Keratinocyte (primary cell): ENCODE results near the gene SMDT1. TPM values are rescaled to one million over a fixed set of nuclear protein-coding genes. Genes with fewer than 3 reads are reported as not detected.

Experiments used
- DNase-seq: peaks from one replicate; pipeline ENCODE4 v3.0.0-alpha.2; 2011; ENCODE audit warnings: low read depth, missing footprints, low spot score
- FAIRE-seq: peaks from 2 replicates; lab custom pipeline; 2011; peaks lifted over from hg19 to GRCh38; lab: Jason Lieb, UNC
- H2AFZ ChIP-seq: 2 replicates; pipeline ENCODE4 v1.6.0; 2012; ENCODE audit warnings: low read length, control low read depth, inconsistent platforms; ENCODE audit not compliant: control insufficient read depth
- H3K27ac ChIP-seq: 2 replicates; pipeline ENCODE4 v1.5.1; 2011; ENCODE audit warnings: low read length; ENCODE audit not compliant: control insufficient read depth, insufficient read depth
- H3K27me3 ChIP-seq: 3 replicates; pipeline ENCODE4 v1.6.0; 2011; ENCODE audit warnings: low read length; ENCODE audit not compliant: control insufficient read depth, insufficient read depth; ENCODE audit errors: extremely low read depth
- H3K36me3 ChIP-seq, 2 experiments: 2 replicates in 1 of 2; 3 replicates in 1 of 2; pipeline ENCODE4 v1.5.1; 2011; ENCODE audit warnings: low read length in 2 of 2, mild to moderate bottlenecking in 1 of 2; ENCODE audit not compliant: control insufficient read depth in 2 of 2, insufficient read depth in 2 of 2; ENCODE audit errors: extremely low read depth in 1 of 2
- H3K4me1 ChIP-seq: 3 replicates; pipeline ENCODE4 v1.5.1; 2011; ENCODE audit warnings: low read length; ENCODE audit not compliant: control insufficient read depth, insufficient read depth; ENCODE audit errors: extremely low read depth
- H3K4me2 ChIP-seq: 3 replicates; pipeline ENCODE4 v1.6.0; 2011; ENCODE audit warnings: low read depth, low read length; ENCODE audit not compliant: control insufficient read depth, insufficient read depth; ENCODE audit errors: extremely low read depth
- H3K4me3 ChIP-seq, 3 experiments: fragments of 200-600 bp in 1 of 3; sonication (generic) in 1 of 3; 2 replicates in 2 of 3; 3 replicates in 1 of 3; pipeline ENCODE4 v1.5.1; 2011 to 2016; ENCODE audit warnings: low read length in 3 of 3, mild to moderate bottlenecking in 3 of 3, control low read depth in 2 of 3, inconsistent platforms in 1 of 3, low read depth in 1 of 3, mixed read lengths in 1 of 3, mixed run types in 1 of 3, moderate library complexity in 1 of 3; ENCODE audit not compliant: control insufficient read depth in 2 of 3, insufficient read depth in 2 of 3; ENCODE audit errors: extremely low read depth in 1 of 3
- H3K79me2 ChIP-seq: 2 replicates; pipeline ENCODE4 v1.6.0; 2012; ENCODE audit warnings: low read length; ENCODE audit not compliant: control insufficient read depth, insufficient read depth
- H3K9ac ChIP-seq: 3 replicates; pipeline ENCODE4 v1.6.0; 2011; ENCODE audit warnings: low read length; ENCODE audit not compliant: control insufficient read depth, insufficient read depth; ENCODE audit errors: extremely low read depth
- H3K9me1 ChIP-seq: 3 replicates; pipeline ENCODE4 v1.6.0; 2011; ENCODE audit warnings: low read length; ENCODE audit not compliant: control insufficient read depth, insufficient read depth; ENCODE audit errors: extremely low read depth
- H3K9me3 ChIP-seq: 2 replicates; pipeline ENCODE4 v1.5.1; 2012; ENCODE audit warnings: low read depth, low read length; ENCODE audit not compliant: control insufficient read depth
- H4K20me1 ChIP-seq: 3 replicates; pipeline ENCODE4 v1.6.0; 2011; ENCODE audit warnings: low read length; ENCODE audit not compliant: control insufficient read depth, insufficient read depth; ENCODE audit errors: extremely low read depth
- CTCF ChIP-seq, 3 experiments: IDR thresholded peaks in 1 of 3; conservative IDR thresholded peaks in 1 of 3; optimal IDR thresholded peaks in 1 of 3; 2 replicates in 2 of 3; 3 replicates in 1 of 3; pipeline versions ENCODE3 to v1.5.1; 2011; ENCODE audit warnings: low read length in 3 of 3, mild to moderate bottlenecking in 3 of 3, moderate library complexity in 2 of 3, control low read depth in 1 of 3, inconsistent platforms in 1 of 3; ENCODE audit not compliant: insufficient read depth in 2 of 3; ENCODE audit errors: extremely low read depth in 1 of 3
- EZH2 ChIP-seq: IDR thresholded peaks from one replicate; pipeline ENCODE4 v1.6.1; 2012; ENCODE audit warnings: inconsistent platforms, mild to moderate bottlenecking, low read length, moderate library complexity
- dilution Hi-C: fragments of 300-500 bp; cut with MboI; formaldehyde crosslinking; loops from one replicate; pipeline ENCODE4 v1.7.0; 2020; ENCODE audit warnings: low sequenced_read_pairs; ENCODE audit not compliant: extremely low pct_ligation_motif_present
- polyA minus RNA-seq, 3 experiments: library from RNA; depleted of rRNA, polyadenylated mRNA; stranded (reverse); fragments of >200 nt; gene quantifications; 1 replicate in 1 of 3; 2 replicates in 1 of 3; 3 replicates in 1 of 3; pipeline ENCODE4 v1.2.3, GENCODE V29; 2011
- polyA plus RNA-seq, 5 experiments: library from polyadenylated mRNA; depleted of rRNA in 3 of 5; stranded (reverse) in 3 of 5; stranded (forward) in 1 of 5; unstranded in 1 of 5; fragments of >200 nt; gene quantifications; 1 replicate in 1 of 5; 2 replicates in 3 of 5; 3 replicates in 1 of 5; pipeline versions ENCODE4 v1.2.1 to v1.2.3, GENCODE V29; 2011 to 2012; ENCODE audit warnings: missing spikeins in 2 of 5, low read depth in 1 of 5, low replicate concordance in 1 of 5

The SMDT1 gene
- 21.1 to 30.0 TPM (median 21.6 TPM) in 3 replicates for polyA plus RNA-seq
- polyA plus RNA-seq (2011; ENCODE audit: low read depth) = 10.3 TPM
- 21.5 and 33.2 TPM in 2 replicates for polyA plus RNA-seq (2011; cell fraction: cytosol; rRNA removed)
- 9.5 TPM in 2 replicates for polyA plus RNA-seq (2011; cell fraction: nucleus; rRNA removed)
- polyA plus RNA-seq (2012; ENCODE audit: low replicate concordance) = 50.4 and 51.3 TPM in 2 replicates
- 3.6 to 4.5 TPM (median 3.7 TPM) in 3 replicates for polyA minus RNA-seq
- 4.8 TPM for polyA minus RNA-seq (2011; cell fraction: cytosol; rRNA and poly(A)+ RNA removed)
- polyA minus RNA-seq (2011; cell fraction: nucleus; rRNA and poly(A)+ RNA removed) = 1.0 and 2.1 TPM in 2 replicates

DNA sequence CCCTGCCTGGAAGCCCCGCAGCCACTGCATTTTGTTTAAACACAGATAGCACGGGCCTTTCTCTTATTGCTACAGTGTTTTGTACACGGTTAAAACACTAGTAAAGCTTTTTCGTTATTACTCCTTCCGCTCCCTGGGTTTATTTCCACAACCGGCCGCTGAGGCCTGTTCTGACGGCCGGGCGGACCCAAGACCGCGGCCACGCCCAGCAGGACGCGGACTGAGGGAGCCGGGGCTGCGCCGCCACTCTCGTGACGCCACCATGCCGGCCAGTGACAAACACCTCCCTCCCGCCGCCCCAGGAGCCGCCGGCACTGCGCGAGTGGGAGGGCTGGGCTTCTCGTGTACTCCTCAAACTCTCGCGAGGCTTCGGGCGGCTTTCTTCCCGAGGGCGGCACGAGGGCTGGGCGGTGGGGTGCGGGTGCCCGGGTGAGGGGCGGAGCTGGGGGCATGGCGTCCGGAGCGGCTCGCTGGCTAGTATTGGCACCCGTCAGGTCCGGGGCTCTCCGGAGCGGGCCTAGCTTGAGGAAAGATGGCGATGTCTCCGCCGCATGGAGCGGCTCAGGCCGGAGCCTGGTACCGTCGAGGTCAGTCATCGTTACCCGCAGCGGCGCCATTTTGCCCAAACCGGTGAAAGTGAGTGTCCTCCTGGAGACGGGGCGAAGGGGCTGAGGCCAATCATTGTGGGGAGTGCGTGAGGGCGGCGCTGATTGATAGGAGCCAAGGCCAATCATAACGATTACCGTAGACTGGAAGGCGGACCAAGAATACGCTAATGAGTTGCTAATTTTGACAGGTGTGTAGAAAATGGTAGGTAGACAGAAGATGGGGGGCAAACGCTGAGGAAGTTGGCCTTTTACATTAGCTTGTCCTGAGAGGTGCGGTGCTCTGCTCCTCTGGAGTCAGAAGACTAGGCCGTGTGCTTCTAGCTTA lies at the start of gene SMDT1:
TSS of gene SMDT1 (plus strand) at position 382 of the 933 bp plus-strand sequence. CDS start at position 451, 69 bp downstream.
- Histone ChIP-seq H3K9me1 (no peaks in the 10 kb centered on the region), H3K27ac (peak within 1 kb of the TSS; percentile 96), H4K20me1 (no peaks in the 10 kb centered on the region), H3K79me2 (peaks cover 2% of the 10 kb centered on the region), H3K27me3 (no peaks in the 10 kb centered on the region), H3K4me1 (peaks cover 22% of the 10 kb centered on the region), H3K4me2 (peak within 1 kb of the TSS; percentile 96), H3K36me3 (peaks cover 0 to 4% of the 10 kb centered on the region in 2 experiments), H3K4me3 (peak within 1 kb of the TSS; percentile 55 to 95 (median 89)), H2AFZ (peak within 1 kb of the TSS; percentile 97), H3K9me3 (peaks cover 3% of the 10 kb centered on the region), H3K9ac (peak within 1 kb of the TSS; percentile 95)
- TF ChIP-seq EZH2 = no peak
- TF ChIP-seq CTCF (optimal IDR thresholded peaks at IDR 0.05 in 1 of 3, IDR thresholded peaks at IDR 0.05 in 1 of 3, conservative IDR thresholded peaks at IDR 0.05 in 1 of 3; ENCODE audit: extremely low read depth in 1 of 3, insufficient read depth in 2 of 3, low read length in 3 of 3) = no peak
- FAIRE-seq = peak; percentile 98
- peak; percentile 87 for DNase-seq
- dilution Hi-C loops = no loop called here

DNA sequence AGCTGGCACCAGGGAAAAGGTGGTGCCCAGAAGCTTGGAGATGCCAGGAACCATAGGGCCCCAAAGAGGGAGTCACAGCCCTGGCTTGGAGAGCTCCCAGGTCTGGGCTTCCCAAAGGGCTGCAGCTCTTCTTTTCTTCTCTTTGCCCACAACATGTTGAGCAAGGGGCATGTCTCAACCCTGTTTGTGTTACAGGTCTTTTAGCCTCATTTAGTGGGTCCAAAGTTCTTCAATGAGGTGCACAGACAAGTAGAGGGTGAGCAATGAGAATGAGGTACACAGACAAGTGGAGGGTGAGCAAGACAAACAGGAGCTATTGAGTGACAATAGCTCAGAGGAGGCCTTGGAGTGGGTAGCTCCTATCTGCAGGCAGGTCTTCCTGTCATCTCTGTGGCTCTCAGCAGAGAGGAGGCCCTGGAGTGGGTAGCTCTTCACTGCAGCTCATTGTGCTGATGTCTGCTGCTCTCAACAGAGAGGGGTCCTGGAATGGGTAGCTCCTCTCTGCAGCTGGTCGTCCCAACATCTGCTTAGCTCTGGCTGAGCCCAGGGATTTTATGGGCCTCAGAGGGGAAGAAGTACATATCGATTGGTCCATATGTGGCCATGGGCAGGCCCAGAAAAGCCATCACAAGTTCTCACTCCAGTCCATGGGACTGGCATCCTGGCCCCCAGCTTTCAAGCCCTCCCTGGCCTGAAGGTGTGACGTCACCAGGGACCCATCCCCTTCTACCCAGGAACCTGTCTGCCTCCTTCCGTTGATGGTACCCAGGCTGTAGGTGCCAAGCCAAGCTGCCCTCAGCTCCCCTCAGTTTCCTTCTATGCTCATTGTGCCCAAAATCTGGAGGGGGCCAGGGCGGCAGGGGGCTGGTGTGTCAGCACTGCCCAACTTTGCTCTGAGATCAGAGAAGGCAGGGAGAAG lies 46.0 kb upstream of the SMDT1 start:
- no peaks in the 10 kb centered on the region for H4K20me1 ChIP-seq
- H3K9me1 ChIP-seq = no peaks in the 10 kb centered on the region
- H3K4me3 ChIP-seq = no peak overlapping the region
- H3K4me1 ChIP-seq = peaks cover 4% of the 10 kb centered on the region
- H3K36me3 ChIP-seq = no peaks in the 10 kb centered on the region
- dilution Hi-C loops = no loop called here
- H3K4me2 ChIP-seq = no peak overlapping the region
- FAIRE-seq = no peak
- H3K9ac ChIP-seq = no peak overlapping the region
- no peak overlapping the region for H2AFZ ChIP-seq
- H3K27me3 ChIP-seq = no peaks in the 10 kb centered on the region
- H3K27ac ChIP-seq = no peak overlapping the region
- H3K79me2 ChIP-seq = no peaks in the 10 kb centered on the region
- no peak for DNase-seq
- H3K9me3 ChIP-seq = peaks cover 5% of the 10 kb centered on the region
- TF ChIP-seq EZH2 = no peak
- TF ChIP-seq CTCF (optimal IDR thresholded peaks at IDR 0.05 in 1 of 3, IDR thresholded peaks at IDR 0.05 in 1 of 3, conservative IDR thresholded peaks at IDR 0.05 in 1 of 3; ENCODE audit: extremely low read depth in 1 of 3, insufficient read depth in 2 of 3, low read length in 3 of 3) = no peak
